MM.1S (cell line): Measurements from ENCODE around the gene CDH16.

Source experiments
- EZH2phosphoT487 ChIP-seq: fragments of 300-600 bp; sonication (generic); IDR thresholded peaks from 2 replicates; pipeline ENCODE4 v1.6.1; 2018; ENCODE audit warnings: antibody characterized with exemption, low read length
- TF ChIP-seq, protein P1 (sequence below): fragments of 300-600 bp; sonication (generic); IDR thresholded peaks from 2 replicates; pipeline ENCODE4 v1.5.1; 2016; ENCODE audit warnings: antibody characterized with exemption, low read length, mixed read lengths

DNA sequence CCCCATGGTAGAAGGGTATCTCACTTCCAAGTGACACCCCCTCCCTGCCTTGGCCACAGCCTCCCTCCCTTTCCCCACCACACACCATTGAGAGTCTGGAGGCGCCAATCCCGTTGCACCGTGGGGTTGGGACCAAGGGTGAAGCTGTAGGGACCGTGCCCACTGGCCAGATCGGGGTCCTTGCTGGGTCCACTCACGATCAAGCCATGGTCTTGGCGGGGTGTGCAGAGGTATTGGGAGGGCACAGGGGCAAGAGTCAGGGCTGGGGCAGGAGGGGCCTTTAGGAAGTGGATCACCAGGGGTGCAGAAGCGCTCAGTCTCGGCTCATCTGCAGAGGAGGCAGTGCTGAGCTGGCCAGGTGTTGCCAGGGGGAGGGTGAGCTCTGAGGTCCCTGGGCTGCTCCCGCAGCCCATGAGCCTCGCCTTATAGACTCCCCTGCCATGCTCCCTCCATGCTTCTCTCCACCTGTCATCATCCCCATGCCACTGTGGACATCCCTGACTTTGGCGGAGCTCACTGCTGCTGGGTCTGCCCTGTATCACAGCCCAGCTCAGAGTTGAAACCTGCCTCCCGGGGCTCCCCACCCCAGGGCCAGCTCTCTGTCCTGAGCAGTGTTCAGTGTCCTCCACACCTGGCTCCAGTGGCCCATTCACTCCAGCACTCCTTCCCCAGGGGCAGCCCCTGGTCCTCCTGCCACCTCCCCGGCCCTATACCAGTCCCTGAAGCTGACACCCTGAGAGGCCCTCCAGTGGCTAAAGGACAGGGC lies 8.3 kb downstream of the CDH16 start:
- TF ChIP-seq, protein P1, sequence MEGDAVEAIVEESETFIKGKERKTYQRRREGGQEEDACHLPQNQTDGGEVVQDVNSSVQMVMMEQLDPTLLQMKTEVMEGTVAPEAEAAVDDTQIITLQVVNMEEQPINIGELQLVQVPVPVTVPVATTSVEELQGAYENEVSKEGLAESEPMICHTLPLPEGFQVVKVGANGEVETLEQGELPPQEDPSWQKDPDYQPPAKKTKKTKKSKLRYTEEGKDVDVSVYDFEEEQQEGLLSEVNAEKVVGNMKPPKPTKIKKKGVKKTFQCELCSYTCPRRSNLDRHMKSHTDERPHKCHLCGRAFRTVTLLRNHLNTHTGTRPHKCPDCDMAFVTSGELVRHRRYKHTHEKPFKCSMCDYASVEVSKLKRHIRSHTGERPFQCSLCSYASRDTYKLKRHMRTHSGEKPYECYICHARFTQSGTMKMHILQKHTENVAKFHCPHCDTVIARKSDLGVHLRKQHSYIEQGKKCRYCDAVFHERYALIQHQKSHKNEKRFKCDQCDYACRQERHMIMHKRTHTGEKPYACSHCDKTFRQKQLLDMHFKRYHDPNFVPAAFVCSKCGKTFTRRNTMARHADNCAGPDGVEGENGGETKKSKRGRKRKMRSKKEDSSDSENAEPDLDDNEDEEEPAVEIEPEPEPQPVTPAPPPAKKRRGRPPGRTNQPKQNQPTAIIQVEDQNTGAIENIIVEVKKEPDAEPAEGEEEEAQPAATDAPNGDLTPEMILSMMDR: no peak
- TF ChIP-seq EZH2phosphoT487: no peak
